CD4-positive, alpha-beta T cell (primary cell): Measurements from ENCODE around the gene HSPB7. TPM values are rescaled to one million over a fixed set of nuclear protein-coding genes. Genes with fewer than 3 reads are reported as not detected.

Experiments
- ATAC-seq: fragments of 200-7000 bp; cut with Tn5 transposase; one replicate; pipeline ENCODE4 v1.10.0; 2022; ENCODE audit warnings: mild to moderate bottlenecking; ENCODE audit not compliant: poor library complexity
- CTCF ChIA-PET: fragments of 350-600 bp; sonication (Branson Sonifier 250); formaldehyde crosslinking; loops from one replicate; lab custom pipeline; 2021; ENCODE audit warnings: antibody characterized with exemption, inconsistent platforms; lab: Charles Lee
- POLR2A ChIA-PET: fragments of 350-600 bp; sonication (Branson Sonifier 250); formaldehyde crosslinking; loops from one replicate; lab custom pipeline; 2021; ENCODE audit warnings: antibody characterized with exemption, inconsistent platforms; lab: Charles Lee
- DNase-seq, 14 experiments: peaks; one replicate each; pipeline ENCODE4 v3.0.0-alpha.2; 2013 to 2020; ENCODE audit warnings: mixed read lengths in 2 of 14
- H3K27ac ChIP-seq, 2 donors: one replicate each; pipeline versions ENCODE4 v1.5.1 to v1.7.0; 2013; ENCODE audit warnings: low read length in 2 of 2, low read depth in 1 of 2, mild to moderate bottlenecking in 1 of 2
- H3K27me3 ChIP-seq, 2 experiments: 1 replicate in 1 of 2; 2 replicates in 1 of 2; pipeline versions ENCODE4 v1.6.1 to v1.7.0; 2013; ENCODE audit warnings: low read length in 2 of 2, control low read depth in 1 of 2, mild to moderate bottlenecking in 1 of 2, moderate library complexity in 1 of 2; ENCODE audit not compliant: insufficient read depth in 2 of 2, control insufficient read depth in 1 of 2
- H3K36me3 ChIP-seq: one replicate; pipeline ENCODE4 v1.6.1; 2013; ENCODE audit warnings: low read length, control low read depth; ENCODE audit not compliant: insufficient read depth
- H3K4me1 ChIP-seq: one replicate; pipeline ENCODE4 v1.6.1; 2013; ENCODE audit warnings: low read length, control low read depth; ENCODE audit not compliant: insufficient read depth
- H3K4me3 ChIP-seq: one replicate; pipeline ENCODE4 v1.5.1; 2013; ENCODE audit warnings: mild to moderate bottlenecking, low read length, moderate library complexity
- H3K9me3 ChIP-seq, 2 experiments: 1 replicate in 1 of 2; 2 replicates in 1 of 2; pipeline versions ENCODE4 v1.6.1 to v1.7.0; 2013; ENCODE audit warnings: low read length in 2 of 2, mild to moderate bottlenecking in 2 of 2, control low read depth in 1 of 2, moderate library complexity in 1 of 2; ENCODE audit not compliant: control insufficient read depth in 1 of 2, insufficient read depth in 1 of 2
- H3K27ac Mint-ChIP-seq: one replicate; pipeline ENCODE4 v1.8.0; 2020; ENCODE audit warnings: mixed read lengths
- H3K27me3 Mint-ChIP-seq: one replicate; pipeline ENCODE4 v1.8.0; 2021; ENCODE audit warnings: mixed read lengths
- H3K36me3 Mint-ChIP-seq: one replicate; pipeline ENCODE4 v1.8.0; 2021; ENCODE audit warnings: low read depth, mixed read lengths
- H3K4me1 Mint-ChIP-seq: one replicate; pipeline ENCODE4 v1.8.0; 2021; ENCODE audit warnings: low read depth, mixed read lengths
- H3K4me3 Mint-ChIP-seq: one replicate; pipeline ENCODE4 v1.8.0; 2020; ENCODE audit warnings: mild to moderate bottlenecking, mixed read lengths
- H3K9me3 Mint-ChIP-seq: one replicate; pipeline ENCODE4 v1.8.0; 2020; ENCODE audit warnings: mixed read lengths
- CTCF ChIP-seq: fragments of 200-600 bp; IDR thresholded peaks from one replicate; pipeline ENCODE4 v1.8.0; 2022; ENCODE audit warnings: antibody characterized with exemption, mild to moderate bottlenecking
- intact Hi-C, 2 experiments: fragments of 100-400 bp; cut with DNase I in 1 of 2; cut with micrococcal nuclease in 1 of 2; formaldehyde crosslinking; loops; one replicate each; pipeline versions ENCODE4 v1.15.1 to v1.9.0; 2023 to 2025; cut with DNase I, micrococcal nuclease
- total RNA-seq, 174 experiments: library from RNA in 2 of 174; stranded (reverse) in 2 of 174; gene quantifications; one replicate each; pipeline ENCODE4 v1.2.3 and lab custom pipeline; 2021 to 2026

Gene HSPB7
- total RNA-seq, 2 experiments from 2014 or later, result not detected

- no peak for TF ChIP-seq CTCF
- Mint-ChIP-seq H3K27me3 (no peaks in the 10 kb centered on the region), H3K4me3 (peak overlapping the region; percentile 54), H3K4me1 (peaks cover 38% of the 10 kb centered on the region), H3K9me3 (no peaks in the 10 kb centered on the region), H3K36me3 (peaks cover 44% of the 10 kb centered on the region), H3K27ac (no peak overlapping the region)
- Histone ChIP-seq H3K9me3 (no peaks in the 10 kb centered on the region), H3K4me1 (peaks cover 39% of the 10 kb centered on the region), H3K4me3 (no peak overlapping the region), H3K27me3 (no peaks in the 10 kb centered on the region), H3K27ac (no peak overlapping the region), H3K36me3 (peaks cover 25% of the 10 kb centered on the region)
- intact Hi-C loops, result loop anchor here in 1 of 2 experiments (10.0 kb wide), 3 partner anchors 359 to 1081 kb away; partner anchors contain the start of genes DDI2 and SDHB
- ATAC-seq (no peak), DNase-seq (no peak)
- ChIA-PET CTCF (no interaction called here), POLR2A (interaction anchor here (0.6 kb wide), 1 partner anchor 171 kb away, joined by 4 read pairs; no protein-coding TSS in a partner anchor)
Measured at GRCh38 chr1:15973772-15974171, 44.1 kb downstream of the HSPB7 start.

- Histone ChIP-seq H3K27me3 (no peaks in the 10 kb centered on the region), H3K27ac (no peak overlapping the region), H3K4me3 (no peak overlapping the region), H3K9me3 (no peaks in the 10 kb centered on the region), H3K36me3 (peaks cover 25% of the 10 kb centered on the region), H3K4me1 (peaks cover 42% of the 10 kb centered on the region)
- Mint-ChIP-seq H3K4me3 (peak overlapping the region; percentile 54), H3K4me1 (peaks cover 49% of the 10 kb centered on the region), H3K36me3 (peaks cover 56% of the 10 kb centered on the region), H3K27ac (no peak overlapping the region), H3K9me3 (no peaks in the 10 kb centered on the region), H3K27me3 (no peaks in the 10 kb centered on the region)
- ChIA-PET POLR2A (no interaction called here), CTCF (no interaction called here)
- intact Hi-C loops, result loop anchor here in 1 of 2 experiments (10.0 kb wide), 3 partner anchors 358 to 1082 kb away; partner anchors contain the start of genes DDI2 and SDHB
- ATAC-seq, result no peak
- no peak for TF ChIP-seq CTCF
- DNase-seq, result no peak
Measured at GRCh38 chr1:15972409-15972808, 45.4 kb downstream of the HSPB7 start.

GRCh38 chr1:15970911-15971310 lies 46.9 kb downstream of the HSPB7 start:
- peaks cover 56% of the 10 kb centered on the region for H3K36me3 Mint-ChIP-seq
- intact Hi-C loops, result loop anchor here in 1 of 2 experiments (10.0 kb wide), 3 partner anchors 356 to 1084 kb away; partner anchors contain the start of genes DDI2 and SDHB
- no peaks in the 10 kb centered on the region for H3K9me3 ChIP-seq
- H3K4me1 ChIP-seq, result peaks cover 48% of the 10 kb centered on the region
- peaks cover 54% of the 10 kb centered on the region for H3K4me1 Mint-ChIP-seq
- H3K27ac Mint-ChIP-seq, result no peak overlapping the region
- no peaks in the 10 kb centered on the region for H3K27me3 ChIP-seq
- no peak overlapping the region for H3K4me3 Mint-ChIP-seq
- no peak overlapping the region for H3K4me3 ChIP-seq
- ATAC-seq, result no peak
- TF ChIP-seq CTCF, result no peak
- no peak for DNase-seq
- H3K9me3 Mint-ChIP-seq, result no peaks in the 10 kb centered on the region
- H3K27me3 Mint-ChIP-seq, result no peaks in the 10 kb centered on the region
- POLR2A ChIA-PET, result no interaction called here
- CTCF ChIA-PET, result no interaction called here
- H3K27ac ChIP-seq, result no peak overlapping the region
- H3K36me3 ChIP-seq, result peaks cover 25% of the 10 kb centered on the region
